GM19455 (cell line): ENCODE results near the gene ANAPC2.
"Not testable (repeated sequence)": the region's sequence is repeated elsewhere in the genome, so short reads cannot be mapped to it uniquely, and the experiment has no call there.

Experiments used
- ATAC-seq: cut with Tn5 transposase; IDR thresholded peaks from one replicate; pipeline ENCODE4 v1.9.1; 2021; ENCODE audit not compliant: unreplicated experiment

The ANAPC2 gene

GRCh38 chr9:137148242-137148641 lies 40.1 kb downstream of the ANAPC2 start:
- ATAC-seq = no peak

- no peak for ATAC-seq
These were observed 40.6 kb downstream of the ANAPC2 start for GRCh38 chr9:137147793-137148160.

DNA sequence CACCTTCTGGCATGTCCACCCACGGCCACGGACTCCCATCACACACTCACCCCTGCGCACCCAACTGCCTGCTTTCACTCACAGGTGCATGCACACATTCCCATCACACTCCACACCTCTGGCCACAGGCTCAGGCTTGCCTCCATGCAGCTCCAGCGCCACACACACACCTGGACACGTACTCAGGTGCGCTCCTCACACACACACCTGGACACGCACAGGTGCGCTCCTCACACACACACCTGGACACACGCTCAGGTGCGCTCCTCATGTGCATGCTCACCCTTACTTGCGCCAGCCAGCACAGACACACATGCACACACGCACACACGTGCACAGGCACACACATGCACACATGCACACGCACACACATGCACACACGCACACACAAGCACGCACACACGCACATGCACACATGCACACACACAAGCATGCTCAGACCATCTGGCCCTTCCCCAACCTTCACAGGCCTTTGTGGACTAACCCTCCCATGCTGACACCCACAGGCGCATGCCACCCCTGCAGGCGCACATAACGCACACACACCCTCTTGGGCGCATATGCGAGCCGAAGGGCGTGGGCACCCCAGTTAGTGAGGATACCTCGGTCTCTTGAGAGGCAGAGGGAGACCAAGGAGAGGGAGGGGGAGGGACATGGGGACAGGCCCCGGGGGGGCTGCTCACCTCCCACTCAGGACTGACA lies 41.1 kb downstream of the ANAPC2 start:
- ATAC-seq = no peak

DNA sequence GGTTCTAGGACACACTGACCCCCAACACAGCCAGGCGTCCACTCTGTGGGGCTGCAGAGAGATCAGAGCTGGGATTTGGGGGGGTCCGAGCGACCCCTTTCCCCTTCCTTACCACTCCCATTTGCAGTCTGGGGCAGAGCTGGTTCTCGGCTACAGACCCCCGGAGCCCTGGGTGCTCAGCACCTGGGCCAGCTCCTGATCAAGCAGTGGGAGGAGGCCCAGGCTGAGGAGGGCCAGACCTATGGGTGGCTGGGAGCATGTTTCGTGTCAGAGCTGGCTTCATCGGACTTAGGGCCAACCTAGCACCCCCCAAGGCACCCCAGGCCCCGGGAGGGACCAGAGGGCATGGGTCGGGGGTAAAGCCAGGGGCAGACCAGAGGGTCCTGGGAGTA lies 41.8 kb downstream of the ANAPC2 start:
- no peak for ATAC-seq

- ATAC-seq = no peak
These were observed 42.4 kb downstream of the ANAPC2 start for GRCh38 chr9:137145731-137146526.

DNA sequence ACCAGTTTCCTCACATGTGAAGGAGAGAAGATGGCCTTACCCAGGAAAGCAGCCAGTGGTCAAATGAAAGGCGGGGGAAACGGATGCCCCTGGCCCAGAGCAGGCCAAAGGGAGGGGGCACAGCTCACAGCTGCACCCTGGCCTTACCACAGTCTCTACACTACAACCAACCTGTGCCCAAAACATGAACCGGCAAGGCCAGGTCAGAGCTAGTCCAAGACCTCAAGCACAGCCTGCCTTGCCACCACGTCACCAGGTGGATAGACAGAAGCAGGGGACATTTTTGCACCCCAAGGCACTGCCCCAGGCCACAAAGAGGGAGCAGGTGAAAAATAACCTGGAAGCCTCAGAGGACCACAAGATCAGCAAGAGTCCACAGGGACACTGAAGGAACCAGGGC lies 44.9 kb downstream of the ANAPC2 start:
- no peak for ATAC-seq

GRCh38 chr9:137141976-137142936 lies 46.1 kb downstream of the ANAPC2 start:
- no peak for ATAC-seq

GRCh38 chr9:137141050-137141810 lies 47.1 kb downstream of the ANAPC2 start:
- no peak for ATAC-seq

DNA sequence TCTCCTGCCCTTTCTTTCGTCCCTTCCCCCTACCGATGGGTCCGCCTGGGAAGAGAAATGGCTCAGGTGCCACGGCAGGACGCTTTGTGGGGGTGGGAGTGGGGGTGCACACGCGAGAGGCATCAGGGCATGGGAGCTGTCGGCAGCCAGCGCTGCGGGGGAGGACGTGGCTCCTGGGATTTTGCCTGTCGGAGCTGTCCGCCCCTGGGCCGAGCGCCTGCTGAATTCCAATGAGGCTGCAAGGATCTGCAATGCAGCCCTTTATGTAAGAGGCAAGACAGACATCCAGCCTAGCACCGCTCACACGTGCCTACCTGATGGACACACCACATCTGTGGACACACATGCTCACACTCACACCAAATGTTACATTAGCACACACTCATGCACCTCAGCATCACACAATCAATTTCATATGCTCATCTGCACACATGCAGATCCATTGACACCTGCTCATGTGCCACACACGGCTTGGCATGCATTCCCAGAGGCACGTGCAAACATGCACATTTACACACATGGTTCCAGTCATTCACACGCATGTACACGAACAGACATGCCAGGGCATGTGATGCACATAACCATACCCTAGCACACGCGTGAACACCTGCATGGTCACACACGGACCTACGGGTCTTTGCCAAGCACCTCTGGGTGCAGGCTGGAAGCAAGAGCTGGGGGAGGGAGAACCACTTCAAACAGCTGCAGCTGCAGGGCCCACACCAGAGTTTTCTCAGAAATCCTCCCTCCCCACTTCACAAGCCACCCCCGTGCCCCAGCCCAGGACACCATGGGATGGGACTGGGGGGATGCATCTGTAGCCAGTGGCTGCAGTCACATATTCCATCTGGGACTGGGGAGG lies 48.0 kb downstream of the ANAPC2 start:
- no peak for ATAC-seq

GRCh38 chr9:137139468-137140150 lies 48.8 kb downstream of the ANAPC2 start:
- ATAC-seq = no peak

DNA sequence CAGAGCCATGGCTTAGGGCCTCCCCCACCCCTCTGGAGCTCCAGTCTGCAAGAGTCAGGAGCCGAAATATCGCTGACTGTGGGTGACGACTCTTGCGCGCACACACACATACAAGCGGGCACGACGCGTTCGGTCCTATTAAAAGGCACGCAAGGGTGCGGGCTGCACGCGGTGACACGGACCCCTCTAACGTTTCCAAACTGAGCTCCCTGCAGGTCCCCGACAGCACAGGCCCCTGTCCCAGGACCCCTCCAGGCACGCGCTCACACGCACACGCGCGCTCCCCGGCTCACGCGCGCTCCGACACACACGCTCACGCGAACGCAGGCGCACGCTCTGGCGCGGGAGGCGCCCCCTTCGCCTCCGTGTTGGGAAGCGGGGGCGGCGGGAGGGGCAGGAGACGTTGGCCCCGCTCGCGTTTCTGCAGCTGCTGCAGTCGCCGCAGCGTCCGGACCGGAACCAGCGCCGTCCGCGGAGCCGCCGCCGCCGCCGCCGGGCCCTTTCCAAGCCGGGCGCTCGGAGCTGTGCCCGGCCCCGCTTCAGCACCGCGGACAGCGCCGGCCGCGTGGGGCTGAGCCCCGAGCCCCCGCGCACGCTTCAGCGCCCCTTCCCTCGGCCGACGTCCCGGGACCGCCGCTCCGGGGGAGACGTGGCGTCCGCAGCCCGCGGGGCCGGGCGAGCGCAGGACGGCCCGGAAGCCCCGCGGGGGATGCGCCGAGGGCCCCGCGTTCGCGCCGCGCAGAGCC lies 49.5 kb downstream of the ANAPC2 start, which contains the start of gene GRIN1:
GRIN1 (plus strand) TSS at position 433 of the 746 bp plus-strand sequence. CDS start 333 bp downstream, outside the sequence.
- no peak for ATAC-seq

GRCh38 chr9:137138058-137138721 lies 50.2 kb downstream of the ANAPC2 start:
- no peak for ATAC-seq

DNA sequence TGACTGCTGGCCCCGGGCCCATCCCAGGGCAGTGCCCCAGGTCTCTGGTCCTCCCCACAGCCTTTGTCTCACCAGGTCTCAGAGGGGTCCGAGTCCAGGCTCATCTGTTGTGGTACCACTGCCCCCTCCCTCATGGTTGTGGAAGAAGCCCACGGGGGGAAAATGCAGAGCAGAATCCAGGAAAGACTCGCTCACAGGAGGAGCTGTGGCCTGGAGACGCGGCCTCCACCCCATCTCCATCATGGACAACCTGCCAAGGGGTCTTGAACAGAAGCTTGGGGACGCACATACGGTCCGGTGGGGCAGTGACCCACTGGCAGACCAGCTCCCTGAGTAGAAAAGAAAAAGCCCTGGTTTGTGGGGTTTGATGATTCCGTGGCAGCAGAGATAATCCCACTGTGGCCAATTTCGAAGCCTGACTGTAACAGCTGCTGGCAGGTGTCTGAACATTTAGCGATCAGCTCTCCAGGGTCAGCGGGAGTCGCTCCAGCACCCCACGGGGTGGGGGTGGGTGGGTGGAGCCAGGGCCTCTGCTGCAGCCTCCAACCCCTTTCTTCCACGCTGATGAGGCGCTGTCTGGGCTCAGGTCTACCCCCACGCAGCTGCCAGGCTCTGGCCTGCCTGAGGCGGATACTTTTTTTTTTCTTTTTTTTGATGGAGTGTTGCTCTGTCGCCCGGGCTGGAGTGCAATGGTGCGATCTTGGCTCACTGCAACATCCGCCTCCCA lies 51.3 kb downstream of the ANAPC2 start:
- ATAC-seq = no peak

DNA sequence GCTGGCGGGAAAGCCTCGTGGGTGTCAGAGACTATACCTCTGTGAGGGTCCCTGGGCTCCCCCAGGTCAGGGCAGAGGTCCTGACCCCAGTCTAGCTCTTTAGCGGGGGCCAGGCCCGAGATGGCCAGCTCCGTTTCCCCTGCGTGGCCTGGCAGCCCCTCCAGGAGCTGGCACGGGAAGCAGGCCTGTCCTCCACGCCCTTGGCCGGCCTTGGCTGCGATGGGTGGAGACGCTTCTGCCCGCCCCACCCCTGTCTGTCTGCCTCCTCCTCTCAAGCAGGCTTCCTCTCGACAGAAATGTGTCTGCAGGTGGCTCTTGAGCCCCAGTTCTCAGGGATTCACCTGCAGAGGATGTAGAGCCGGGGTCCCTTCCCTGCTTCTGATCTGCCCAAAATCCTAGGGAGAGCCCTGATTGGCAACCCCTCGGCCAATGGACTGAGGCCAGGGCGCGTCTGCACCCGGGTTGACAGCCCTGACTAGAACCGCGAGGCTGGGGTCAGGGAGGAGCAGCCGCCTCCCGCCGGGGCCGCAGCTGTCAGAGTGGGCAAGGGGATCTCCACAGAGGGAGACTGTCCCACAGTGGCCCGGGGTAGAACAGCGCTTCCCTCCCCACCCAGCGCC lies 52.0 kb downstream of the ANAPC2 start:
- no peak for ATAC-seq

DNA sequence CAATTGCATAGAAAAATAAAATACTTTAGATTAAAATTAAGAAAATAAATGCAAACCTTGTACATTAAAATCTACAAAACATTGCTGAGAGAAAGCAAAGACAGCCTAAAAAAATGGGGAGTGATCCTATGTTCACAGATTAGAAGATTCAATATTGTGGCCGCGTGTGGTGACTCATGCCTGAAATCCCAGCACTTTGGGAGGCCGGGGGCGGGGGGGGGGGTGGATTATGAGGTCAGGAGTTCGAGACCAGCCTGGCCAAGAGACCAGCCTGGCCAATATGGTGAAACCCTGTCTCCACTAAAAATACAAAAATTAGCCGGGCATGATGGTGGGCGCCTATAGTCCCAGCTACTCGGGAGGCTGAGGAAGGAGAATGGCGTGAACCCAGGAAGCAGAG lies 53.2 kb downstream of the ANAPC2 start:
- ATAC-seq = not testable (repeated sequence)

- ATAC-seq = no peak
These were observed 54.2 kb downstream of the ANAPC2 start for GRCh38 chr9:137134191-137134590.
